Measurements from ENCODE around the gene F2R.
"Not testable (repeated sequence)": the region's sequence is repeated elsewhere in the genome, so short reads cannot be mapped to it uniquely, and the experiment has no call there.

The F2R gene

GRCh38 chr5:76755779-76756637 is 40.1 kb downstream of the F2R start:
- no peak for DNase-seq (ENCODE audit: low read depth in 2 of 2)

DNA sequence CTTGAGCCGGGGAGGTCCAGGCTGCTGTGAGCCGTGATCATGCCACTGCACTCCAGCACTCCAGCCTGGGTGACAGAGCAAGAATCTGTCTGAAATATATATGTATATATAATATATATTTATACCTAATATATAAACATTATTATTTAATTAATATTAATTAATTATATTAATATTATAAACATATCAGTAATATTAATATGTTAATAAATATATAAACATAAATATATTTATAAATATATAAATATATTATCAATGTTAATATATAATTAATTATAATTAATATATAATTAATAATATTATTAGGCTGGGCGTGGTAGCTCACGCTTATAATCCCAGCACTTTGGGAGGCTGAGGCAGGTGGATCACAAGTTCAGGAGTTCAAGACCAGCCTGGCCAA is 41.1 kb downstream of the F2R start:
- no peak for DNase-seq (ENCODE audit: low read depth in 2 of 2)

- DNase-seq (ENCODE audit: low read depth in 2 of 2): not testable (repeated sequence)
These were observed 45.2 kb downstream of the F2R start for GRCh38 chr5:76761118-76761517.

GRCh38 chr5:76762484-76762883 is 46.6 kb downstream of the F2R start:
- no peak for DNase-seq (ENCODE audit: low read depth in 2 of 2)

DNA sequence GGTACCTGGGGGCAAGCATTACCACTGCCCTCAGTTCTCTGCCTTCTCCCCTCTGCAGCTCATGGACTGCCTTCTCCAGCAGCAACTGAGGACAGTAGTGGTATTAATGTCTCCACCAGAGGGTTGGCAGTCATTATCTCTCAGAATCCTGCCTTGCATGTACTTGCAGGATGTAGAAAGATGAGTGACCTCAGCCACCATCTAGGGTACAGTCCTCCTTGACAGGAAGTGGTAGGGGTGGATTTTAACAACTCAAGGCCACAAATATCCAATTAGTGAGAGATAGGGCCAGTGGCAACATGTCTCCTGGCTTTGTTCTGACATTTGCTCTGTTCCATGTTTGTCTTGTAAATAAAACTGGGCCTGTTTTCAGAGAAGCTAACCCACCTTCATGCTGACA is 47.2 kb downstream of the F2R start:
- DNase-seq (ENCODE audit: low read depth in 2 of 2): no peak

GRCh38 chr5:76764374-76764773 is 48.4 kb downstream of the F2R start:
- no peak for DNase-seq (ENCODE audit: low read depth in 2 of 2)

GRCh38 chr5:76765249-76765648 is 49.3 kb downstream of the F2R start:
- no peak for DNase-seq (ENCODE audit: low read depth in 2 of 2)

DNA sequence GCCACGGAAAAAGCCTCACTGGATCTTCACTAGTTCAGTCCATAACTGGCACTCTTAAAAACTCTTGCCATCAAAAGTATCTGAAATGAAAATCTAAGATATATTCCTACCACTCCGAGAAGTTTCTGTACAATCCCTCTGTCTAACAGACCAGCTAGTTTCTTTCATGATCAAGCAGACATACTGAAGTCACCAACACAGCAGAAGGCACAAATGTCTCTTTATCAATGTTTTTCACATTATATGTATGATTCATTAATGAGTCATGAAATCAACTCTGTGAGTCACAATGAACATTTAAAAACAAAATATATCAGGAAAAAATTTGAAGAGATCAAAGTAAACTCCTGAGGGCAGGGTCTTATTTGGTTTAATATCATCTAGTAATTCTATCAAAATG is 50.8 kb downstream of the F2R start:
- DNase-seq (ENCODE audit: low read depth in 2 of 2): no peak

GRCh38 chr5:76771041-76771440 is 55.1 kb downstream of the F2R start:
- not testable (repeated sequence) for DNase-seq (ENCODE audit: low read depth in 2 of 2)

GRCh38 chr5:76771705-76772405 is 55.9 kb downstream of the F2R start:
- no peak for DNase-seq (ENCODE audit: low read depth in 2 of 2)

- no peak for DNase-seq (ENCODE audit: low read depth in 2 of 2)
These were observed 60.0 kb downstream of the F2R start for GRCh38 chr5:76775921-76776320.

GRCh38 chr5:76776391-76776790 is 60.5 kb downstream of the F2R start:
- DNase-seq (ENCODE audit: low read depth in 2 of 2): no peak

DNA sequence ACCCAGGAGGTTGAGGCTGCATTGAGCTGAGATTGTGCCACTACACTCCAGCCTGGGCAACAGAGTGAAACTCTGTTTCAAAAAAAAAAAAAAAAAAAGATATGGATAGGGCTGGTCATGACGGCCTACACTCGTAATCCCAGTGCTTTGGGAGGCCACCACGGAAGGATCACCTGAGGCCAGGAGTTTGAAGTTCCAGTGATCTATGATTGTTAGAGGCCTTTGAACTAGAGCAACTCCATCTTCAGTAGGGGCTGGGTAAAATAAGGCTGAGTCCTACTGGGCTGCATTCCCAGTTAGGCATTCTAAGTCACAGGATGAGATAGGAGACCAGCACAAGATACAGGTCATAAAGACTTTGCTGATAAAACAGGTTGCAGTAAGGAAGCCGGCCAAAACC is 64.7 kb downstream of the F2R start:
- not testable (repeated sequence) for DNase-seq (ENCODE audit: low read depth in 2 of 2)

- no peak for DNase-seq (ENCODE audit: low read depth in 2 of 2)
These were observed 65.8 kb downstream of the F2R start for GRCh38 chr5:76781775-76782174.

DNA sequence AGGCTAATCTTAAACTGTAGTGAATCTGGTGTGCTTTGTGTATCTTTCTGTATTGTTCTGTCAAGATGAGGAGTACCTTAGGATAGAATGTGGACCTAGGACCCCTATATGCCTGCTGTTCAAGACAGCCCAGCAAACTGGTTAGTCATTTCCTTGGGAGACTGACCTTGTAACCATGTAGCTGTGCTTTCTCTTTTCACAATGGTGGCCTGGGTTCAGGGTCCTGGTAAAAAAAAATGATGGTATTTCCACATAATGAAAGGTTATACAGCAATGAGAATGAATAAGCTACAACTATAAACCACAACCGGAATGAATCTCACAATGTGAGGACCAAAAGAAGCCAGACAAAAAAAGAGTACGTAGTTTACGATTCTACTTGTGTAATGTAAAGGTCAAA is 66.5 kb downstream of the F2R start:
- DNase-seq (ENCODE audit: low read depth in 2 of 2): no peak

Data from stimulated activated CD8-positive, alpha-beta memory T cell treated with anti-CD3 and anti-CD28 coated beads, Interleukin-15, amount 100 ng/mL, for 48 hours (primary cell).